H54 (cell line): ENCODE data around the gene CCL13.

Source experiments
- DNase-seq: peaks from one replicate; pipeline ENCODE4 v3.0.0; 2011; ENCODE audit warnings: low spot score, mixed read lengths; ENCODE audit not compliant: insufficient read length
- FAIRE-seq: peaks from 3 replicates; lab custom pipeline; 2011; peaks lifted over from hg19 to GRCh38; lab: Jason Lieb, UNC
- POLR2A ChIP-seq: IDR thresholded peaks from 2 replicates; pipeline ENCODE4 v1.6.1; 2011; ENCODE audit warnings: low read depth, mild to moderate bottlenecking, low read length

CCL13 gene

DNA sequence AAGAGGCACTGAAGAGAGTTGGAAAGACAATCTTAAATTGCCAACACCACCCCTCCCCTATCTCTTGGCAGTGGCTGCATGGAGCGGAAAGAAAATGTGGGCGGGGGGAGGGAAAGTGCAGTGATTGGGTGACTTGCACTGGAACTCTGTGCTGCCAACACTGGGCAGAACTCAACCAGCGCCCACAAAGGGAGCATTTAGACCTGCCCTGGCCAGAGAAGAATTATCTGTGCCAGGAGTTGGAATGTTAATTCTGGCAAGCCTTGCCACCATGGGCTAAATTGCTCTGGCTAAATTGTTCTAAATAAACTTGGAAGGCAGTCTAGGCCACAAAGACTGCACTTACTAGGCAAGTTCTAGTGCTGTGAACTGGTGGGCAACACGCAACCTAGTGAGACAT is 6.5 kb upstream of the CCL13 start:
- no peak for TF ChIP-seq POLR2A
- DNase-seq (no peak), FAIRE-seq (no peak)

DNA sequence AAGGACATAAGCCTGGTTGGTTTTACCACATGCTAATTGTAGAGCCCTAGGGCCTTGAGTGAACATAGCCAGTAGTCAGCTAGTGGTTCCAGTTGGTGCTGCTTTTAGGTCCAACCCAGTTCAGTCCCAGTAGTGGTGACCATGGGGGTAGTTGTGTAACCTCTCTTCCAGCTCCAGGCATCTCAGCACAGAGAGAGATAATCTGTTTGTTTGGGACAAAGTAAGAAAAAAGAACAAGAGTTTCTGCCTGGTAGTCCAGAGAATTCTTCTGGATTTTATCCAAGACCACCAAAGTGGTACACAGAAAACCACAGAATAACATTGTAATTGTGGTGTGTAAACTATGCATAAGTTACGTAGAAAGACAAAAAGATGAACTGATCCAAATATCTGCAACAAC is 5.2 kb upstream of the CCL13 start:
- FAIRE-seq (no peak), DNase-seq (no peak)
- no peak for TF ChIP-seq POLR2A

GRCh38 chr17:34352191-34352590 is 4.1 kb upstream of the CCL13 start:
- FAIRE-seq: no peak
- no peak for TF ChIP-seq POLR2A
- no peak for DNase-seq

DNA sequence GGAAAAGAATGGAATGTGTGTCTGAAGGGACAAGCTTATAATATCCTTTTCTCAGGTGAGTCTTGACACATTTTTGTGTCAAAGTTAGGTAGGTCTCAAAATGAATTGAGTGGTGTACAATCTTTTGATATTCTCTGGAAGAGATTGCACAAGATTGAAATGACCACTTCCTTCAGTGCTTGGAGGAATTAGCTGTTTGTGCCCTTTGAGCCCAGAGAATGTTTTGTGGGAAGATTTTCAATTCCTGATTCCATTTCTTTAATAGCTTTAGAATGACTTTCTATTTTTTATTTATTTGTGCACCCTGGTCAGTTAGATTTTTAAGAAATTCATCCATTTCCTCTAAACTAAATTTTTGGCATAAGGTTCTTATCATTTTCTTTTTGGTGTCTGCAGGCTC is 1.6 kb upstream of the CCL13 start:
- no peak for TF ChIP-seq POLR2A
- FAIRE-seq (no peak), DNase-seq (no peak)

DNA sequence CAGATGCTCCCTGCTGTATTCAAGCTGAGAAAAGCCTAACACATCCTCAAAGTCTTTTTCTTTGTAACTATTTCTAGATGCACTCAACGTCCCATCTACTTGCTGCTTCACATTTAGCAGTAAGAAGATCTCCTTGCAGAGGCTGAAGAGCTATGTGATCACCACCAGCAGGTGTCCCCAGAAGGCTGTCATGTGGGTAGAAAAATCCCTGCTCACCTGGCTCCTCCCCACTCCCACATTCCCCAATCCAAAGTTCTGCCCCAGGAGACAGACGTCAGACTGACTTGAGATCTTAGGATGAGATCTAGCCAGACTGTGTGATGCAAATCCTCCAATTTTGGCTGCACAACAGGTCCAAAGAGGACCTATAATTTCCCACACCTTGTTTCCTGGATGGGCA is 1.1 kb downstream of the CCL13 start:
- FAIRE-seq (no peak), DNase-seq (no peak)
- TF ChIP-seq POLR2A: no peak

GRCh38 chr17:34358631-34359030 is 2.4 kb downstream of the CCL13 start:
- FAIRE-seq (no peak), DNase-seq (no peak)
- no peak for TF ChIP-seq POLR2A

GRCh38 chr17:34360601-34361270 is 4.5 kb downstream of the CCL13 start:
- DNase-seq (no peak), FAIRE-seq (no peak)
- TF ChIP-seq POLR2A: no peak

DNA sequence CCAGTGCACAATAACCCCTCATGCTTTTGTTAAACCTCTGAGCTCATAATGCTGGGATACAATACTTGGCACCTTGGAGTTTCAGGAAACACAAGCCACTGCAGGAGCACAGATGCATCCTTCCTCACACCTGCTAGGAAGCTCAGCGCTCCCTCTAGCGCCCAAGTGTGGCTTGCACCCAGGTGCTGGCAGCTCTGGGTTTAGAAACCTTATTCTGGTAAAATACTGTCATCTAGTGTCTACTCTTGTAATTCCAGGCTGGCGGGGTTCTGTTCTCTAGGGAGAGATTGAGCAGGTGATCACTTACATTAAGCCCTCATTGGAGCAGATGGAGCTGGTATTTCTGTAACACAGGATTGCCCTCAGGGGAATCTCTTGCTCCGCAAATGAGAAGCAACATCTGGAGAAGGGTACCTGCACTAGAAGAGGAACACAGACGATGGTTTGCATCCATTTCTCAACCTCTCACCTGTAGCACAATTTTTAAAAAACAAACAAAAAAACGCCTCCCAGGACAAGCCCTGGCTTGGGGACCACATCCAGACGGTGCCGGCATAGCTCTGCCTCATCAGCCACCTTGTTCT is 5.3 kb downstream of the CCL13 start:
- DNase-seq: peak; percentile 55
- no peak for FAIRE-seq
- TF ChIP-seq POLR2A: no peak

- DNase-seq (no peak), FAIRE-seq (no peak)
- no peak for TF ChIP-seq POLR2A
These were observed 6.9 kb downstream of the CCL13 start, which contains the start of gene CCL1 for GRCh38 chr17:34363183-34363661. Gene CCL1 (minus strand): TSS chr17:34363233. CDS start chr17:34363161, 72 bp downstream.

DNA sequence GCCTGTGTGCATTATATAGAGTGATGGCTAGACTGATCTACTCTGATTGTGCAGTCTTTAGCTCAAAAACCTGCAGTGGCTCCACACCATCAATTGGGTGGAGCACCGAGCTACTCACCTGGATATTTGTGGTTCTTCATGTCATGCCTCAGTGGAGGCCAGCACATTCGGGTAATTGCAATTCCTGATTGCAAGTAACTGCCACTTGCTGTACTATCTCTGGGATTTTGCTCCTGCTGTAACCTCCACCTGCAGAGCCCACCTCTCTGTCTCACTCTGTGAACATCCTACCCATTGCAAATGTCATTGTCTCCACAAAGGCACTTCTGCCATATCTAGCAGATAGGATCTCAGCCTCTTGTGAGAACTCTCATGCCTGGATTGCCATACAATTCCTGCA is 8.5 kb downstream of the CCL13 start:
- DNase-seq (no peak), FAIRE-seq (no peak)
- no peak for TF ChIP-seq POLR2A

GRCh38 chr17:34365340-34365739 is 9.1 kb downstream of the CCL13 start:
- no peak for DNase-seq
- no peak for FAIRE-seq

DNA sequence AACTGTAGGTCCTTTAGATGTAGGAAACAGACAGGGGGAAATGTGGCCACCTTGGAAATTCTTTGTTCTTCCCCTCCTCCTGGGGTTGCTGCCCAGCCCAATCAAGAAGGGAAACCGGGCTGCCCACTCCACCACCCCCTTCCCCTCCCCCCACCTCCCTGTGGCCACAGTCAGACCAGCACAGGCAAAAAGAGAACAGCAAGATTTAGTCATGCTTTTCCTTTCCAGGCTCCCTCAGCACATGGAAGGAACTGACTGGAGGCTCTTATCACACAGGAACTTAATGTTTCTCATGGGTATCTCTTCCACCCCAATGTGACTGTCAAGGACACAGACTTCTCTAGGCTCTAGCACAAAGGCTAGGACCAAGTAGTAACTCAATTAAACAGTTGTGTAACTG is 9.7 kb downstream of the CCL13 start:
- FAIRE-seq (no peak), DNase-seq (no peak)
- no peak for TF ChIP-seq POLR2A

More at GRCh38 chr17:34365340-34365739, 9.1 kb downstream of the CCL13 start:
- no peak for TF ChIP-seq POLR2A

DNA sequence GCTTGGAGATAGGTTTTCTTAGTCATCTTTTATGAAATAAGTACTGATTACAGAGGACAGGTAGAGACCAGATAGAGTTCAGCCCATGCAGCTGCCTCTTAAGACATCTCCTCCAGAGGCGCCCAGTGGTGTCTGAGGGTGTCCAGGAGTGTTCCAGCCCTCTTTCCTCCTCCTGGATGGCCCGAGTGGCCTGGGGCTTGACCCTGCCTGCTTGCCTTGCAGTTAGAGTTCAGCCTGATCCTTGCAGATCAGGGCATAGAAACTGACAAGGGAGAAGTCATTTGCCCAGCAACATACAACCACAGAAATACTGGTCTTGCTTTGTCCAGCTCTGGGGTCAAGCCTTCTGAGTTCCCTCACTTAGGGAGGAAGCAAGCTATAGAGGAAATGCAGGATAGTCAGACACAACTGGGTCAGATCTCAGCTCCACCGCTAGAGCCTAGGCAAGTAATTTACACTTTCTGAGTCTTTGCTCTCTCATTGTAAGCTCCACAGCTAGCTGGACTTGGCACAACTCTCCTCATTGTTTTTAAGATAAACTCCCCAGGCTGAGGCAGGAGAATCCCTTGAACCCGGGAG is 10.3 kb downstream of the CCL13 start:
- no peak for TF ChIP-seq POLR2A
- FAIRE-seq: no peak
- no peak for DNase-seq

DNA sequence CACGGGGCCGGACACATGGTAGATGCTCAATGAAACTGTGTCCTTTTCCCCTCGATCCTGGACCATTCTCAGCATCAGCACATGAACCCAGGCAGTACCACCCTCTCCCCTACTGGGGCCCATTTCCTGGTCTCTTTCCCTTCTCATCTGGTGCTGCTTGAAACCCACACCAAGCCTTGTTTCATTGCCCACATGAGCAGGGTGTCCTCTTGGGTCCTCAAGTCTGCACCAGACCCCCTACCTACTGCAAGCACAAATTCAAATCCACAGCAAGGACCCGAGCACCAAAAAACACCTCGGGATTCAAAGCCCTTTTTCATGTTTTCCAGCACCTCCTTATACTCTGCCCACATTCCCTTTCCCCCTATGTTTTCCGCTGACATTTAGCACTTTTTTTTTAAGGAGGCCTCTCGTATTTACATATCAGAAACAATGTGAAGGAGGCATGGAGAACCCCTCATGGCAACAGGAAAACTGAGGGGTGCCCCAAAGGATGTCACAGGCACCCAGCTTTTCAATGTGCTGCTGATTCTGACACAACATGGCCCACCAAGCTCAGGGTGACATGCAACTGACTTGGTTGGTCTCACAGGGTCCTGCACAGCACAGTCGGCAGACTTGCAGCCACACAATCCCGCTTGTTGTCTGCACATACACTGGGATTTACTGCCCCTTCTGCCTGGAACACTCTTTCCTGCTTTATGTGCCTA is 11.4 kb downstream of the CCL13 start:
- FAIRE-seq (no peak), DNase-seq (no peak)
- no peak for TF ChIP-seq POLR2A
